ENCODE measurements around the gene RNF2. TPM values are rescaled to one million over a fixed set of nuclear protein-coding genes. Genes with fewer than 3 reads are reported as not detected.

The RNF2 gene
- total RNA-seq, 2 experiments from 2014 or later = 17.8 to 24.7 TPM

DNA sequence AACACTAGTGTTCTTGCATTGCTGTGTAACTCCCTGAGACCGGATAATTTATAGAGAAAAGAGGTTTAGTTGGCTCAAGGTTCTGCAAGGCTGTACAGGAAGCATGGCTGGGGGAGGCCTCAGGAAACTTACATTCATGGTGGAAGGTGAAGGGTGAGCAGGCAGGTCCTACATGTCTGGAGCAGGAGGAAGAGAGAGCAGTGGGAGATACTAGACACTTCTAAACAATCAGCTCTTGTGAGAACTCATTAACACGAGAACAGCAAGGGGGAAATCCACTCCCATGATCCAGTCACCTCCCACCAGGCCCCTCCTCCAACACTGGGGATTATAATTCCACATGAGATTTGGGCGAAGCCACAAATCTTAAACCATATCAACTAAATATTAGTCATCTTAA is 30.1 kb downstream of the RNF2 start:
- intact Hi-C loops (cut with micrococcal nuclease; ENCODE audit: unreplicated experiment) = no loop called here
- H2AFZ ChIP-seq (ENCODE audit: low read length) = no peak overlapping the region
- no peaks in the 10 kb centered on the region for H3K4me1 ChIP-seq (ENCODE audit: insufficient read depth, low read length, poor library complexity, severe bottlenecking)
- CTCF ChIA-PET (ENCODE audit: unreplicated experiment) = no interaction called here
- no peak overlapping the region for H3K27ac ChIP-seq (ENCODE audit: low read depth, low read length, poor library complexity, severe bottlenecking)
- no peaks in the 10 kb centered on the region for H4K20me1 ChIP-seq (ENCODE audit: insufficient read depth, low read length)
- no peaks in the 10 kb centered on the region for H3K9me2 ChIP-seq (ENCODE audit: insufficient read depth, low read length)
- H3K4me3 ChIP-seq (ENCODE audit: low read depth, low read length, poor library complexity, severe bottlenecking) = no peak overlapping the region
- H3K79me2 ChIP-seq (ENCODE audit: insufficient read depth, low read depth, low read length) = peaks cover 33% of the 10 kb centered on the region
- H3K36me3 ChIP-seq (ENCODE audit: insufficient read depth, low read length) = no peaks in the 10 kb centered on the region
- POLR2A ChIA-PET = interaction anchor here (0.9 to 2.8 kb wide), 2 partner anchors 10 to 16 kb away, joined by 5 to 12 read pairs; no protein-coding TSS in a partner anchor
- no peak for TF ChIP-seq CTCF (conservative IDR thresholded peaks at IDR 0.05; ENCODE audit: low read length)
- TF ChIP-seq EZH2phosphoT487 (IDR thresholded peaks at IDR 0.05; ENCODE audit: borderline replicate concordance, low read depth, low read length) = no peak
- BruUV-seq (replicated peaks) = no TSS peak
- H3K9me3 ChIP-seq (ENCODE audit: low read length) = no peaks in the 10 kb centered on the region
- DNase-seq (ENCODE audit: low spot score) = no peak
- no peak overlapping the region for H3K4me2 ChIP-seq (ENCODE audit: low read length)

- ChIA-PET CTCF (ENCODE audit: unreplicated experiment) (no interaction called here), POLR2A (no interaction called here)
- TF ChIP-seq CTCF (conservative IDR thresholded peaks at IDR 0.05; ENCODE audit: low read length) = no peak
- no peak for TF ChIP-seq EZH2phosphoT487 (IDR thresholded peaks at IDR 0.05; ENCODE audit: borderline replicate concordance, low read depth, low read length)
- no peak for DNase-seq (ENCODE audit: low spot score)
- no peak overlapping the region for H3K4me3 ChIP-seq (ENCODE audit: low read depth, low read length, poor library complexity, severe bottlenecking)
- no peaks in the 10 kb centered on the region for H3K9me2 ChIP-seq (ENCODE audit: insufficient read depth, low read length)
- H3K36me3 ChIP-seq (ENCODE audit: insufficient read depth, low read length) = no peaks in the 10 kb centered on the region
- H3K9me3 ChIP-seq (ENCODE audit: low read length) = no peaks in the 10 kb centered on the region
- BruUV-seq (replicated peaks) = no TSS peak
- H3K4me1 ChIP-seq (ENCODE audit: insufficient read depth, low read length, poor library complexity, severe bottlenecking) = no peaks in the 10 kb centered on the region
- peaks cover 24% of the 10 kb centered on the region for H3K79me2 ChIP-seq (ENCODE audit: insufficient read depth, low read depth, low read length)
- no peak overlapping the region for H2AFZ ChIP-seq (ENCODE audit: low read length)
- intact Hi-C loops (cut with micrococcal nuclease; ENCODE audit: unreplicated experiment) = no loop called here
- H3K27ac ChIP-seq (ENCODE audit: low read depth, low read length, poor library complexity, severe bottlenecking) = no peak overlapping the region
- H3K4me2 ChIP-seq (ENCODE audit: low read length) = no peak overlapping the region
- H4K20me1 ChIP-seq (ENCODE audit: insufficient read depth, low read length) = no peaks in the 10 kb centered on the region
Observed at GRCh38 chr1:185077374-185077773, 32.0 kb downstream of the RNF2 start.

- Histone ChIP-seq H3K27ac (ENCODE audit: low read depth, low read length, poor library complexity, severe bottlenecking) (no peak overlapping the region), H3K9me2 (ENCODE audit: insufficient read depth, low read length) (no peaks in the 10 kb centered on the region), H3K4me1 (ENCODE audit: insufficient read depth, low read length, poor library complexity, severe bottlenecking) (no peaks in the 10 kb centered on the region), H3K36me3 (ENCODE audit: insufficient read depth, low read length) (no peaks in the 10 kb centered on the region), H3K4me2 (ENCODE audit: low read length) (no peak overlapping the region), H3K79me2 (ENCODE audit: insufficient read depth, low read depth, low read length) (peaks cover 29% of the 10 kb centered on the region), H2AFZ (ENCODE audit: low read length) (no peak overlapping the region), H3K4me3 (ENCODE audit: low read depth, low read length, poor library complexity, severe bottlenecking) (no peak overlapping the region), H3K9me3 (ENCODE audit: low read length) (no peaks in the 10 kb centered on the region), H4K20me1 (ENCODE audit: insufficient read depth, low read length) (no peaks in the 10 kb centered on the region)
- DNase-seq (ENCODE audit: low spot score) = no peak
- POLR2A ChIA-PET = interaction anchor here (0.7 to 1.0 kb wide), 2 partner anchors 15 to 416 kb away, joined by 3 to 4 read pairs; no protein-coding TSS in a partner anchor
- TF ChIP-seq CTCF (conservative IDR thresholded peaks at IDR 0.05; ENCODE audit: low read length) (no peak), EZH2phosphoT487 (IDR thresholded peaks at IDR 0.05; ENCODE audit: borderline replicate concordance, low read depth, low read length) (no peak)
- intact Hi-C loops (cut with micrococcal nuclease; ENCODE audit: unreplicated experiment) = no loop called here
- CTCF ChIA-PET (ENCODE audit: unreplicated experiment) = no interaction called here
- no TSS peak for BruUV-seq (replicated peaks)
Observed at GRCh38 chr1:185080422-185080821, 35.1 kb downstream of the RNF2 start.

Measured in OCI-LY7 (cell line).